Activated CD8-positive, alpha-beta memory T cell treated with anti-CD3 and anti-CD28 coated beads, Interleukin-2, amount 50 U/mL, for 4 hours (primary cell): Measurements from ENCODE around the gene LRRIQ1.
"Not testable (repeated sequence)": the region's sequence is repeated elsewhere in the genome, so short reads cannot be mapped to it uniquely, and the experiment has no call there.

Experiments
- DNase-seq: peaks from one replicate; pipeline ENCODE4 v3.0.0-alpha.2; 2020

The LRRIQ1 gene

GRCh38 chr12:85224339-85224738, 188.2 kb downstream of the LRRIQ1 start:
- not testable (repeated sequence) for DNase-seq

DNA sequence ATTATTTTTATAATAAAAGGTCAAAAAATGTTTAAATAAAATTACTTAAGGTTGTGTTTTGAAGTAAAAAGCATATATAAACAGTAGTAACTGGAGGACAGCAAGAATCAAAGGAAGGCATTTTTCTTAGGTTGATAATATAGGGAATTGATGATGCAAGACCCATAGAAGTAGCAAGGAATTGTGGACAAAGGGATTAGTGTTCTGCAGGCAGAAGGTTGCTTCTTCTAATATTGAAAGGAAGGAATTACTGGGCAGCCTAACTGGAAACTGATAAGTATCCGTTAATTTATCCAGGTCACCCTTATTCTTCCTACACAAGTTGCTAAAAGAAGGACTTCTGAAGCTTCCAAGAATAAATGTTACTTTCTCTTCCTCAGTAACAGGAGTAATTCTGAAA, 189.3 kb downstream of the LRRIQ1 start:
- no peak for DNase-seq

DNA sequence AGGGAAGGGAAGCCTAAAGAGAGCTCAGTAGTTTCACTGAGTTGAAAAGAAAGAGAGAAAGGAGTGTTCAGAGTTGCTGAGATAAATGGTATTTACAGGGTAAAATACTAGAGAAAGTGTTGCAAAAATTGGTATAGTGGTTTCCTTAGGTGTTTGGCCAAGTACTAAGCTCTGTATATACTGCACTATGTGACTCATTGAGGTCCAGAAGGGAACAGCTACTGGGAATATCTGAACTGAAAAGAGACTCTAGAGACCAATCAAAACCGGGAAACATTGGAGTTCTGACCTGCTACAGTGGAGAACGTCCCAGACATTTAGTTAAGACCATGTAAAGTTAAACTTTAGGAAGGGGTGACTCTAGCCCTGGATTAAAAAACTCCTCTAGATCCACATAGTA, 201.2 kb downstream of the LRRIQ1 start:
- DNase-seq = no peak

- DNase-seq = no peak
Measured at GRCh38 chr12:85244561-85244960, 208.4 kb downstream of the LRRIQ1 start.

GRCh38 chr12:85253853-85254252, 217.7 kb downstream of the LRRIQ1 start:
- no peak for DNase-seq

DNA sequence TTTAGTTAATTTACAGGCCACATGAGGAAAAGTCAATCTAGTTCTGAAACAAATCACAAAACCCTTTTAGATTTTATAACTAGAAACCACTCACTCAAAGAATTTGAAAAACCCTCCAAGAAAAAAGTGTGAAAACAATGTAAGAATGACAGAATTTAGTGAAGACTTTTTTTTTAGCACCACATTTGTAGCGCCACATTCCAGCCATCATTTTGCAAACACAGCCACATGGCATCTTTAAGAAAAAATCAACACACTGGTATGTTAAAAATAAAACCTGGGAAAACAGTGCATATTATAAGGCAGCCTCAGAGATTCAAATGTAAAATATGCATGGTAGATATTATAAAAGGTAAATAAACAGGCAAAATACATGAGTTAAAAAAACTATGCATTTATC, 221.5 kb downstream of the LRRIQ1 start:
- DNase-seq = no peak

DNA sequence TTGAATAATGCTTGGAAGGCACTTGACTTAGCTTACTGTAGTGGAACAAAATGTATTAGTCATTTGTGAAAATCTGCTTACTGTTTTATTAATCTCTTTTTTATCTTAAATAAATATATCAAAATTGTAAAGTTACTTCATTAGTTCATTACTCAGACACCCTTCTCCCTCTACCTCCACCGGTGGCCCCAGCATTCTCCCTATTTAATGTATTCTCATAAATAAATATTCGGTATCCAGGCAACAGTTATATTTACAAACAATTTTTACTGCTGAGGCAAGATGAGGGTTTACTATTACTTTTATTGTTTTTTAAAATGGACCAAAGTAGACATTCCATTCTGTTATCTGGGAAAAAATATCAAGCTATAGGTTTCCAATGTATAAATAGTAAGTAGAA, 224.3 kb downstream of the LRRIQ1 start:
- DNase-seq = no peak

- DNase-seq = no peak
Measured at GRCh38 chr12:85260896-85261295, 224.7 kb downstream of the LRRIQ1 start.

- DNase-seq = no peak
Measured at GRCh38 chr12:85266356-85266755, 230.2 kb downstream of the LRRIQ1 start.

DNA sequence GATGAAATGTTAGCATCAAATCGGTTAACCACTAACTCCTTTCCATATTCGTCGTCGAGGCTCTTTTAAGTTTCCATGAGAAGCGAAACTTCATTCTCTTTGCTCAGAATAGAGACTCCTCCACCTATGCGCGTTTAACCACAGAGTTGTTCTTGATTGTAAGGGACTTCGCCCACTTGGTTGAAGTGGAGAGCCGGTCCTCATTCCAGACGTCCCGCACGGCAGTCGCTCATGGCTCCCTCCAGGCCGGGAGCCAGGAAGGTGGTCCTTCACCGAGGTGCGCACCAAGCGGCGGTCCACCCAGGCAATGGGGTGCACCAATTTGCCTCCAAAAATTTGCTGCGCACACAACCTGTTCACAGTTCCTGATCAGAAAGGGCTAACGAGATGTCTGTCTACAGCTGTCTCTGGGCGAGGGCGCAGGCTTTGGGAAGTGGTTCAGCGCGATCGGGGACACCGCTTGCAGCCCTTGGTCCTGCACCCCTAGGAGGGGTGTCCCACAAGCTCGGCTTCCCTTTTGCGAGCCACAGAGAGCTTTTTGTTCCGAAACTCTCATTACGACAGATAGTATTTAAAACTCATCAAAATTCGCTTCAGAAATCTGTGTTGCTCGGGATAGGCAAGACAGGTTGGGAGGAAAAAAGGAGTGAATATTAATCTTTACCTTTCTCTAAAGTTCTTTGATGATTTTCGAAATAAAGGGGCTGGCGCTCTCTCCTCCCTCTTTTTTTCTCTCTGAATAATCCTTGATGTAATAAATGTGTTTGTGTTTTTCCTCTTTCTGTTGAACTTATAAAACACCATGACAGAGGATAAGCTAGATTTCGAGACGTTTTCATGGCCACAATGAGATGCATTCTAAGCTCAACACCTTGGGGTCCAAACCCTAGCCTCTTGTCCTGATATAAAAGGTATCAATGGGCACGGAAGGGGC, 237.5 kb downstream of the LRRIQ1 start:
- no peak for DNase-seq

- DNase-seq = no peak
Measured at GRCh38 chr12:85274315-85274651, 238.1 kb downstream of the LRRIQ1 start.

DNA sequence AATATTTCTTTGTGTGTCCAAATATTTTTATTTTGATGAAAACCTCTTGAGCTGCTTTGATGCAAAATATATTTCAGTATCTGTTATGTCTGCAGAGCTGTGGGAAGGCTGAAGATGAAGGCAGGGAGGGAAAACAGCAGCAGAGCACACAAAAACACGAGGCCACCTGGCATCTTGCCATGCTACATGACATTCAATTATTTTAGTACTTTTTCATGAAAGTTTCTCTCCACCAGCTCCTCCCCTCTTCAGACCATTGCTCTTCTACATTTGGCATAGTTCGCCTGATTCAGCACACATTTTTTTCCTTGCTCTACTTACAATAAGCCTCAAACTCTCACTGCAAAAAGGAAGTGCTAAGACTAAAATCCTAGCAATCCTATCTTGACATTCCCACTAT, 239.2 kb downstream of the LRRIQ1 start:
- DNase-seq = no peak

DNA sequence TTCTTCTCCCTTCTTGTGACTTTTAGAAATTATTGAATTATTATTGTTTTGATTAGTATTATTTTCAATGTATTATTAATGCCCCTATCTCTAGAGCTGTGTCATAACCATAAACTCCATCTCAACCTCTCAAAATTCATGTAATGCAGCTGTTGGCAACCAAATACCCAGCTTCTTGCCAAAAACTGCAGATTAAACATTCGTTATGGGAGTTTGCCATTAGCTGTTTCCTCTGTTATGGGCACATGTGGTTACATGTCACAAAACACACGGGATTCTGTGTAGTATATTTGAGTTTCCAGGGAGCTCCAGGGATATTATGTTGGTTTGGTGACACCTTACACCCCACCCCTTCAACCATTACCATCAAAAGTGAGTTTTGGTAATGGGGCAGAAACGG, 241.0 kb downstream of the LRRIQ1 start:
- DNase-seq = no peak

DNA sequence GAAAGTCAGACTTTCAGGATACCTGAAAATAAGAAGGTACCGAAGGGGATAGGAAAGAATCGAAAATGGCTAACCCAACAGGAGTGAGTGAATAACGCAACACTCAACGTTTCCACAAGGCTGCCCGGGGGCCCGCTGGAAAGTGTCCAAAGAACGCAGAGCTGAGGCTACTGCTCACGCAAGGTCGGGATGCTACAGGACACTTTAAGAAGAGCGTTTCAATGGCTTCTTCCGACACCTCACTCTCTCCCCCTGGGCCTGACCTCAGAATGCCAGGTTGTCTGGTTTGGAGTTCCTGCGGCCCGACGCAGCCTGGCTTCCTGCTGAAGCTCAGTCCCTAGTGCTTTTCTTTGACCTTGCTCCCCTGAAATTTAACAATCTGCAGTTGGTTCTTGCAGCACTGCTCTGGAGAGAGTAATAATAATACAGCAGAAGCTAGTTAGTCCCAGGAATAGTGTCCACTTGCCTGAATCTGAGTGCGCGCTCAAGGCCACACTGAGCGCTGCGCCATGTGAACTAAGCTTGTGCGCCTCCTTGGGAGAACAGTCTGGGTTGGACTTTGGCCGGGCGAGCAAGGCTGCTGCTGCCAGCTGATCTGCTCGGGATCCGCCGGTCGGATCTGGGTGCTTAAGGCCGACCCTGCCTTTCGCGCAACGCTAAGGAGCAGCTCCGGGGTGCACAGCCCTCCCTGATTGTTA, 241.9 kb downstream of the LRRIQ1 start:
- DNase-seq = no peak

DNA sequence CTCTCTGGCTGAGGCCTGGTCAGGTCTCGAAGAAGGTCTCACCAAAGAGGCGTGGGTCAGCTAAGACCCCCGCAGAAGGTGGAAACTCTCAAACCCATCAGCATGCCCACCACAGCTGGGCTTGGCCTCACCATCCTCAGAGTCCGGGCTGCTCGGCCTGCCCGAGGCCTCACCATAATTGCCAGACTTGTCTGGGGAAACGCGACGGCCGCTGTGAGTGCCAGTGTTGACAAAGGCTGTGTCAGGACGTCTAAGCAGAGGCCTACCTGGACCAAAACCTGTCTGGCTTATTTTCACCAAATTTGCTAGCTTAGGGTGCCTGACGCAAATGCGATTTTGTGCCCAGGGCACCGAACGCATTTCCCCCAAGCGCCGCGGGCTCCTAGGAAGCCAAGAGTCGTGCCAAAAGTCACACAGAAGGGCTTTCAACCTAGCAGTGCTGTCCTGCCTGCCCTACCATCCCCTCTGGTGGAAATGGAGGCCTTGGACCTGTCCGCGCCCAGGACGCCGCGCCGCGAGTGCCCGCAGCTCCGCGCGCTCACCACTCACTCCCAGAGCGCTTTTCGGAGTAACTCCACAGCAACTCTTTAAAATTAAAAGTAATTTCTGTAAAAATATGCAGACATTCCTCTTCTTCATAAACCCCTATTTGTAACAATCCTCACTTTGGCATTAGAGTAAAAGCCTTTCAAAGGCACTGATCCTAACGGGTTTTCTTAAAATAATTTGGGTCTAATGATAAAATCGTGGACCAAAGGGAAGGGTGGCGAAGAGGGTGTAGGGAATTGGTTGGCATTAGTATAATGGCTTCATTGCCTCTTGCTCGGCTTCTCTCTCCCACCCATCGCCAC, 242.7 kb downstream of the LRRIQ1 start:
- DNase-seq = no peak

DNA sequence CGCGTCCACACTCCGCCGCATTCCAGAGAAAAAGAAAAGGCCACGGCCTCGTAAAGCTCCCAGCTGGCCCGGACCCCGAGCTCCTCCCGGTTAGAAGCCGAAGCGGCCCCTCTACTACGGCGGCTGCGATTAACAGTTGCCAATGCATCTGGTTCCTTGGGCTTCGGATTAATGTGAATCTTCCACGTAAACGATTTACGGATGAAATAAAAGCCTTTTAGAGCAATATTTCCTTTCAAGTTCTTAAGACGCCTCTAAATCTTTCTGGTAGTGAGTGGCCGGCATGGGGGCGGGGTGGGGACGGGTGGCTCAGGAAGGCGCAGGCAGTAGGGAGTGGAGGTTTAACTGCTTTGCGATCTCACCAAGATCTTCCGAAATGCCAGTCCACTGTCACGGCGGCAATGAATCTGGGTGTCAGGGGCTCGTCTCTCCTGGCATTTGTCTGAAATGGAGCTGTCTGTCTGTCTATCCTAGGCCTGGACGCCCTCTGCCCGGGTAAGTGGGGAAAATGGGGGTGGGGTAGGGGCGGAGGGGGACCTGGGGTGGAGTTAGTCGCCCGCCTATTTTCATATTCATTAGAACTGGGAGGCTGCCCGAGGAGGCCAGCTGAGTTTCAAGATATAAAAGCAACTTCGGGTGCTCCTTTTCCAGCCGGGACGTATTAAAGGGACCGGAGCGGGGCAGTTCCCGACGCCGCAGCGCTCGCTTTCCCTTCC, 243.5 kb downstream of the LRRIQ1 start:
- DNase-seq = no peak

- no peak for DNase-seq
Measured at GRCh38 chr12:85280165-85280983, 244.2 kb downstream of the LRRIQ1 start, which contains the start of gene ALX1. ALX1 (plus strand) TSS chr12:85280220; CDS start chr12:85280262, 42 bp downstream.

- no peak for DNase-seq
Measured at GRCh38 chr12:85280984-85281630, 245.0 kb downstream of the LRRIQ1 start.

DNA sequence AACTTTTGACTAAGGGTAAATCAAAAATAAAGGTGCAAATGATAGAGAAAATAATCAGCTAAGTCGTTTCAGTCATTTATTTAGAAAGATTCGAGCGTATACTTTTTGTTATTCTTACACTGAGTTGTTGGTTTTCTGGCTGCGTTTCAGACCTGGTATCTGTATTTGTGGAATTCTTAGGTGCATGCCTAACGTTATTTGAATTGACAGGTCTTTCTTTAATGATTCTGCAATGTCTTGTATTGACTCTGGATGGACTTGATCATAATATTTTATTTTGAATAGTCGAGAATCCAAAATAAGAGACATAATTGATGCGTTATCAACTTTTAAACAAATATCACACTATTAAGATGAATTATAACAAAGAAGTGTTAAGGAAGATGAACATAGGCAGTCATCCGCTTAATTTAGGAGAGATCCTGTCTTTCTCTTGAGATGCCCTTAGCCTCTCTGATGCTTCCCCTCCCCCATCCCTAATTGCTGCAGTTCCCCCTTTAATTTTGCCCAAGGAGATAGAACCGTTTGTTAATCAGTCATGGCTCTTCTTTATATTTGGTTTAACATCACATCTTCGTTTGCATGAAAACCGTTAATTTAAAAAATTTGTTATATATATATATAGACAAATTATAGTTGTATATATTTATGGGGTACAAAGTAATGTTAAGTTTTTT, 245.6 kb downstream of the LRRIQ1 start:
- no peak for DNase-seq

GRCh38 chr12:85283560-85283959, 247.4 kb downstream of the LRRIQ1 start:
- DNase-seq = no peak
